GM21423 (cell line): ENCODE measurements around the gene NTRK2.

Source experiments
- ATAC-seq: cut with Tn5 transposase; IDR thresholded peaks from one replicate; pipeline ENCODE4 v1.9.1; 2021; ENCODE audit warnings: mild to moderate bottlenecking, moderate library complexity; ENCODE audit not compliant: unreplicated experiment

NTRK2 gene

DNA sequence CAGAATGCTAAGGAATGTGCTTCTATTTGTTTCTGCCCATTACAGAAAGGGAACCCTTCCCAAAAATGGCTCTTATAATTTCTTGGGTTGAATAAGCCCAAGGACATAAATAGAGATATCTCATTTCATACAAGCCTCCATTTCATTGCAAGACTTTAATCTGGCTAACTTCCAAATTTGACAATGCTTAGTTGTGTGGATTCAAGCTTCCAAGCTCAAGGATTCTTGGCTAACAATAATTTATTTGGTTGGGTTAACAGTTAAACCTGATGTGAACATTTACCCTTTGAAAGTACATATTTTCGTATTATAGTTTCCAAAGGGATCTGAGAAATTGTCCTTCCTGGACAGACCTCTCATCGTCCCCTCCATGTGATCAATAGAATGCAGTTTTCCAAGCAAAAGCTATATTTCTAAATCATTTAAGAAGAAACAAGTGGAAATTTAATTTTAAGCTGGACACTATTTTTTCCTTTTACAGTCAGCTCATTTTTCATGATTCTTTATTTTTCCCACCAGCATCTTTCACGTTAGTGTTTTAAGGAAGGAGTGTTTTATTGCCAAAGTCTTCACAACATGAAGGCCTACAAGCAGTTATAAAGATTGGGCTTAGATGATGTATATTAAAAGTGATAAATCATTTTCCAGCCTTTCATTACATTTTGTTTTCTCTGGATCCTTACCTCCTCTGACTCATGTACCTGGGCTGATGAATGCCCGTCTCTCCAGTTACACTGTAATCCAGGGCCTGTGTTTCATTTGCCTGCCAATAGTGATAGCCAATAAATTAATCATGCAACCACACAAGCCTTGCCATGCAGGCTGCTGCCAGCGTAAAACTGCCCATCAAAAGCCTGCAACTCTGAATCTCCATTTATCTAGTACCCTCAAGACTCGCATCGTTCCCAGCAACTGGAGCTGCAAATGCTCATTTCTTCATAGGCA is 176.7 kb downstream of the NTRK2 start:
- no peak for ATAC-seq

DNA sequence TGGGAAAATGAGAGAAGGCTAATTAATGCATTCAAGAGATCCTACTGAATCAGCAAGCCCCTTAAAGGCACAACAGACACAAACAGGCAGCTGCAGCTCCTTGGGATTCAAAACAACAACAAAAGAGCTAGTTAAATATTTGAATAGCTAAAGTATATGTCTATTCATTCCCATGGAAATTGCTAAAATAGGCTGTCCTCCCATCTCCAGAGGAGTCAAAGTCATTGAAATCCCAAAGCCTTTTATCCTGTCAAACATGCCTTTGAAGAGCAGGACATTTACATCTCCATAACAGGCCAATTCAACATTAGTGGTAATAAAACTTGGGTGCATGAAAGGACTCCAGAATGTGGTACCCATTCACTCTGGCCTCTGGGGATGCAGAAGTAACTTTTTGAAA is 177.4 kb downstream of the NTRK2 start:
- ATAC-seq, result no peak

DNA sequence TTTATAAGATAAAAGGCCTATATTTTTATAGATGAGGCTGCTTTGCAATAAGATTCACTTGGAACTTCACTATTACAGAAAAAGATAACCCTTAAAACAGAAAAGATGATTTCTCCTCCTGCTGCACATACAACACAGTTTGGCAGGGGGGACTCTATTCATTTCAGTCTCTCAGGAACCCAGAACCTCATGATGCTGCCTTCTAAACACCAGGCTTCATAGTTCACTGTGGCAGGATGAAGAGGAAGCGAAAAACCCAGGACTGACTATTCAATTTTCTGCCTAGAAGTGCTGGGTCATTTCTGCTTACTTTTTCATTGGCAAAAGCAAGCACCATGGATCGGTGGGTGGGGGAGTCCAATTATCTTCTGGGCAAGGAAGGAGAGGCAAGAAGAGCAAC is 179.5 kb downstream of the NTRK2 start:
- ATAC-seq, result no peak

DNA sequence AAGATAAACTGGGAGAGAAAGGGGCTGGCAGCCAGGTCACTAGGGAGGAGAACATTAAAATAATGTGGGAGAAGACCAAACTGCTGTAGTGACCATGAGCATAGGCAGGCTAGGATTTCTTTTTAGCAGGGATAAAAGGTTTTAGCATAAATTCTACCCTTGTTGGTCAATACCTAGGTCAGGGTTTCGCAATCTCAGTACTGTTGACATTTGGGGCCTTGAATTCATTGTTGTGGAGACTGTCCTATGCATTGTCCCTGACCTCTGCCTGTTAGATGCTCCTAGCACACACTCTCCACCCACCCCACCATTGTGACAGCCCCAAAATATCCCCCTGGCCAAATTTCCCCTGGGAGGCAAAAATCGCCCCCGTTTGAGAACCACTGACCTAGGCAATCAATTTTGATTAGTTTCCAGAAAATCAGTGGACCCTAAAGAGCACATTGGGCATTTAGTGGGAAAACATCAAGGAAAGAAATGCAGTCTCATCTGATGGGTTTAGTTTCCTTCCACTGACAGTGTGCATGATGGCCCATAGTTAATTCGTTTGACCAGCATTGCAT is 181.4 kb downstream of the NTRK2 start:
- no peak for ATAC-seq

DNA sequence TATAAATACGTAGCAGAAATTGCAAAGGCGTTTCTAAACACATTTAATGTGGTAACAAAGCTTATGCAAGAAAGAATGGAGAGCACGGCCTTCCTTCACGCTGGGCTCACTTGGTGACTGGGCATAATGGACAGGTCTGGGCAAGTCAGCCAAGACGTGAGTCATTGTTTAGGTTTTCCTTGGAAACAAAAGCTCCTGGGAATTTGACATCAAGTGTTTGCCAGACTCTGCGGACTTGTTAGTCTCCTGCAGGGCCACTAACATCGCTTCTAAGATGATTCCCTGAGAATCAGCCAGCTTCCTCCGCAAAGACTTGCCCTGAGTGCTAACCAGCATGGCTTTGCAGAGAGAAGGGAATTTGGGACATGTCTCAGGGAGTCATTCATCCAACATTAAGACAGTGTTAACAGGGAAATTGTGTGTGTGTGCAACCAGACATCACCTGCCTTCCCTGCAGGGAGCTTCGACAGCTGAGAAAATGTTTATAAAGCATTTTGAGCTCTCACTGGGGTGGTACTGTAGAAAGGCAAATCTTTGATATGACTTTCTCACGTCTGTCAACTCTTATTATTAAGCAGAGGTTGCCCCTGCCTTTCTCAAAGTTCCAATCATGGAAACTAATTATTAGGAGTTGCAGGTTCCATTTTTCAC is 182.5 kb downstream of the NTRK2 start:
- no peak for ATAC-seq

DNA sequence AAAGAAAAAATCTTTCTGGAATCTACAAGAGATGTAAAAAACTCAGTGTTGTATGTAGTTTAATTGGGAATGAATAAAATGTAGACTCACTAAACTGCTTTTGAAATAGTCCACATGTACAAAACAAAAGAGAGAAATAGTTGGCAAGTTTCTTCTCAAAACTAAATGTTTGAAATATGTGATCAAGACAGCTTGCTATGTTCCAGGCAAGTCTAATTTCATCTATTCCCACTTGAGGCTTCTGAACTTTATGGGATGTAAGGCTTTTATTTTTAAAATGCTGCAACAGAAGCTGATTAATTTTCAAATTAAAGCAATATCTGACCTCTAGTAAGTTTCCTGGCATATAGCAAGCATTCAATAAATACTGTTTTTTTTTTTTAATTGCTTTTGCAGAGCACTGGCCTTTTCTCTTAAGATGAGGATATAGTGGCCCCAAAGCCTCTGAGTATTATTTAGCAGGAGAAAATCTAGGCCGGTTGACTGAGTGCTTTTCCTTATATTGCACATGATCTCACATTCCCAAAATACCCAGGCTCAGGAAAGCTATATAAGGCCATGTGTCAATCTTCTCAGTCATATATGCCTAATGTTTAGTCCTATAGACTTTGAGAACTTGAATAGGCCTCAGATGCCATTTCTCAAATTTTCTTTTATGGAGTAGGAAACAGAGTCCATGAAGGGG is 183.2 kb downstream of the NTRK2 start:
- no peak for ATAC-seq

DNA sequence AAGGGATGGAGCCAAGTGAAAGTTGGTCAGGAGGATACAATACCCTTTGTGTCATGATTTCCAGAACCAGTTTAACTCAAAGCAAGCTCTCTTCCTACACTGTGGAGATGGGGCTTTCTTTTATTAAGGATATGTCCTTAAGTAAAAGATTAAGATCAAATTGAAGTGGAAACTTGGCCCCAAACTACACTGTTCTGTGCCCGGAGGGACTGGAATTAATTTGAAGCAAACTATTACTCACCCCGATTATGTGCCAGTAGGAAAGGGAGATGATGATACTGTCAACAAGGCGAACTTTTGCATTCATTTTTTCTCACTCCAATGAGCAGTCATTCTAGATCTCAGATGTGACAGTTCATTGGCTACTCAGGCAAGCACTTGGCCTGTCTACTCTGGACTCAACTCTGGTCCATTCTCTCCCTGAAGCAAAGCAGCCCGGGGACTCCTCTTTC is 186.7 kb downstream of the NTRK2 start:
- ATAC-seq, result no peak

DNA sequence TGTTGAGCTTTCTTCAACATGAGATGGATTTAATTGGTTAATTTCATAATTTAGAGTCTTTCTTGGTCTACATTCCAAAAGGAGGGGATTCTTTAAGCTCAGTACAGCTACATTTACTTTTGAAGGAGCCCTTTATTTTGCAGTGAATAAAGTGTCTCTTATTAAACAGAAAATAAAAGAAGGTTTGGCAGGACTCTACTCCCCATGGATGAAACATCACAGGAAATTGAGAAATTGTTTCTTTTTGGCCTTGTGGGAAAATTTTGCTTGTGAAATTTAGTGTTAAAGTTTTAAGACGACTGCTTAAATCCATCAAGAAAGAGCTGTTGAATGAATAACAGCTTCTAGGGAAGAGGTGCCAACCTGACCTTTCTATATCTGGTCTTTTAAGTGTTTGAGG is 187.7 kb downstream of the NTRK2 start:
- no peak for ATAC-seq

DNA sequence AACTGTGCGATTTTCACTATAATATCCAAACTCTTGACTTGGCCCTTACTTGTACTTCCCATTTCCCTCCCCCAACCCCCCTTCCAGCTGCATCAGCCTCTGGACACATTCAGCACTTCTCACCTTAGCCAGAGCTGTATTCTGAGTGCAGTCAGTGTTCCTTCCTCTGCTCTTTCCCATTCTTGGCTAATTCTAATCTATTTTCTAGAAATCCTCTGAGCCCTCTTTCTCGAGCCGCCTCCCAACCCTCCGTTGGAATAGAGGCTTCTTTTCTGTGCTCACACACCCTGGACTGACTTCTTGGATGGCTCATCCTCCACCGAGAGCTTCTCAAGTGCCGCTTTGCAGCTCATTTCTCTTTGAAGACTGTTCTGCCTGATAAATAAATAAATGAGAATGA is 188.8 kb downstream of the NTRK2 start:
- no peak for ATAC-seq

DNA sequence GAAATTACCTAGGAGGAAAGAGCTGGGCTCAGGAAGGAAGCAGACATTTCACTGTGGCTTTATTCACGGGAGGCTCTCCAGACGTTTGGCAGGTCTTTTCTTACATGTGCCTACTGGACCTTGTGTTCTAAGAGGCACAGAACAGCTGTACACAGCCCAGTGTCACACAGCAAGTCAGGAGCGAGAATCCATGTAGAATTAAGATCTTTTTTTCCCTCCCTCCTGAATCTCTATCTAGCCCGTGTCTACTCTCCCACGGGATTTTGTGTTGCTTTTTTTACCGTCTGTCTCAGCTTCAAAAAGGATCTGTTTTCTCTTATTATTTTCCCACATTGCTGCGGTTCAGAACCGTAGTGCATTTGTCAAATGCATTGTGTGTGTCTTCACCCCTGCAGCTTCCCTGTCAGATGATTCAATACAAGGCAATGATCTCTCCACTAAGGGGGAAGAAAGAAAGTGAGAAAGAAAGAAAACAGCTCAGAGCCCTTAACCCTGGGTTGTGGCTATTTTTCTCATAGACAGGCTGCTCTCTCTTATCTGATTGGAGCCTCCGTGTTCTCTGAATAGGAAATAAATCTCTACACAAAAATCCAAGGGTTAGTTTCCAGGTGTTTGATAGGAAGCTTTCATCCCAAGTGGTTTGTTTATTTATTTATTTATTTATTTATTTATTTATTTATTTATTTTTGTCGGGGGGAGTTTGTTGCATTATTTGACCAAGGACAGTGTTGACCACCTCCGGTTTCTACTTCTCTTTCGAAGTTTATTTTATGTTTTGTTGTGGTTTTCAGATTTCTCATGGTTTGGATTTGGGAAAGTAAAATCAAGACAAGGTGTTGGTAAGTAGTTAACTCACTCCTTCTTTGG is 191.0 kb downstream of the NTRK2 start:
- ATAC-seq, result no peak

DNA sequence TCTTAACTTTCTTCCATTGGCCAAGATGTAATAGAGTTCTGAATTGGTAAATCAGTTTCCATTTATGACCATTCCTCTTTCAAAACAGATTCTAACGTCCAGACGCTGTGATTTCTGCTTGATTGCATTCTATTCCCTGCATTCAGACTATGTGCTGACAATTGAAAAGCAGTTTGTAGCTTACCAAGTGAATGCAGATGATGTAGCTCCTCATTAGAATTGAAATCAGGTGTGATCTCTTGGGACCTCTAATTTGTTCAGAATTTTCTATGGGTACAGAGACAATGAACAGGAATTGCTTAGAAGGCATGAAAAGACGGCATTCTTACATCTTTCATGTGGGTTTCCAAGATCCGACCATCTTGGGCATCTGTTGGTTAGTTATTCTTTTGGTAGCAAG is 191.9 kb downstream of the NTRK2 start:
- no peak for ATAC-seq

DNA sequence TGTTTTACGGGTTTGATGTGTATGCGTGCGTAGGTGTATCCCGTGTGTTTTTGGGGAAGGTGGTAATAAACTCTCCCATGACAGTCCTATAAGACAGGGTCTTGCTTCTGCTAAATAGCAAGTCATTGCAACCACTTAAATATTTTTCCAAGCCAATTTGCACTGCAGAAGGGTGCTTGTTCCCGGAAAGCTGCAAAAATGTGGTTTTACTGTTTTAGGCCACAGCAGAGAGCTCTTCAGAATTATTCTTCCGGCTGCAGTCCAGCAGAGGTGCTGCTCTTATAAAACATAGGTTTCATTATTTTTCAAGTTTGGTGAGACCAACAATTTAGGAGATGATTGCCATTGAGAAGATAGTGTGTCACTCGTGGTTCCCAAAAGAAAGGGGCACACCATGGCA is 192.8 kb downstream of the NTRK2 start:
- ATAC-seq, result no peak

DNA sequence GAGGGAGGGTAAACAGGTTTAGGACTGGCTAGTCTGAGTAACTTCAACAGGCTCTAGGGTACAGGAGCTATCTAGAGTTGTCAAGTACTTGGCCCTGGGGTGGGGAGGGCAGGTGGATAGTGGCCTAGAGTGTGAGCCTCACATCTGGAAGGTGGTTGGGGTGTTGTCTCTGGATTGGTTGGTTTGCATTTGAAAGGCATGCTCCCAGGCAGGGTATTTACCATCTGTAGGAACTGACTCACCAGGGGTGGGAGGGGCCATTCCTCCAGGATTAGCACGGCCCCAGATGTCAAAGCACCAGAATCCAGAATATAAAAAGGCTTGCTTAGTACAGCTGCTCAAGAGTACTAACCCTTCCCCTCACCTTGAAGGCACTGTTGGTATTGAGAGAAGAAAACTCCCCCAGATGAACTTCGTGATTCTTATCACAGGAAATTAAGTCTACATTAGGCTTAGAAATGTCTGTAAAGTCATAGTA is 193.3 kb downstream of the NTRK2 start:
- no peak for ATAC-seq

DNA sequence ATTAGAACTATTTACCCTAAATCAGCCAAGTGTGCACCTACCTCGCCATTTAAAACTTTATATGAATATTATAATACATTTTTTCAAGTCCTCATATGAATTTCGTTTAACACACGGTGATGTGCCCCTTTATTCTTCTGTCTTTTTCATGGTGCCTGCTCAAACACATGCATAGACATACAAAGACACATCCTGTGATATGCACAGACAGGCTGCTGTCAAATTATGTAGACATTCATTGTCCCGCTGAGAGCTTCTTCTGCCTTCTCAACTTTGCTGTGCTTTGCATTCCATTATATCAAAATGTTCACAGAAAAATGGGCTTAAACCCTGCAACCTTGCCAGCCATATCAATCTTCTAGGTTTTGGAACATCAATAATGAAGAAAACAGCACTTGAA is 193.8 kb downstream of the NTRK2 start:
- no peak for ATAC-seq

DNA sequence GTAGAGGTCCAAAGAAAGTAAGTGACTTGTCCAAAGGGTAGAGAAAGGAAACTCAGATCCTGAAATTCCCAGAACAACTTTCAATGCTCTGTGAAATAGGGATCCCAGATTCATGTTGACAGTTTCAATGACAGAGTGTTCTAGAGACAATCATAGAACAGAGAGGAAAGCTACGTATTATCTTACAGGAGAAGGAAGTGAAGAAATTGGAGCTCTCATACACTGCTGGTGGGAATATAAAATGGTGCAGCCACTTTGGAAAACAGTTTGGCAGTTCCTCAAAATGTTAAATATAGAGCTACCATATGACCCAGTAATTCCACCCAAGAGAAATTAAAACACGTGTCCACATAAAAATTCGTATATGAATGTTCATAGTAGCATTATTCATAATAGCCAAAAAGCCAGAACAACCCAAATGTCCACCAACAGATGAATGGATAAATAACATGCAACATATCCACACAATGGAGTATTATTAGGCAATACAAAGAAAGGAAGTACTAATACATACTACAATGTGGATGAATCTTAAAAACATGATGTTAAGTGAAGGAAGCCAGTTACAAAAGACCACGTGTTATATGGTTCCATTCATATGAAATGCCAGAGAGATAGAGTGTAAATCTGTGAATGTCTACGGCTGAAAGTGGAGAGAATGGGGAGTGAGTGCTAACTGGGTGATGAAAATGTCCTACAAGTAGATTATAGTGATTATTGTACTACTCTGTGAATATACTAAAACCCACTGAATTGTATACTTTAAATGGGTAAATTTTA is 197.1 kb downstream of the NTRK2 start:
- no peak for ATAC-seq

DNA sequence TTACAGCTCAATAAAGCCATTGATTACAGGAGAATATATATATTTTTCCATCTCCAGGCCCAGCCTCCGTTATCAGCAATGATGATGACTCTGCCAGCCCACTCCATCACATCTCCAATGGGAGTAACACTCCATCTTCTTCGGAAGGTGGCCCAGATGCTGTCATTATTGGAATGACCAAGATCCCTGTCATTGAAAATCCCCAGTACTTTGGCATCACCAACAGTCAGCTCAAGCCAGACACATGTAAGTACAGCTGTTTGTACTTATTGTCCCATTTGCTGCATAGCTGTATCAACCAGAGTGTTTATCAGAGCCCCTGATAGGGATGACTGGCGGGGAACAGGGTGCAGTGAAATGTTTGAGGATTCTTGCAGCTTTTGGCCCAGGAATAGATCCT is 197.7 kb downstream of the NTRK2 start:
- ATAC-seq, result no peak

DNA sequence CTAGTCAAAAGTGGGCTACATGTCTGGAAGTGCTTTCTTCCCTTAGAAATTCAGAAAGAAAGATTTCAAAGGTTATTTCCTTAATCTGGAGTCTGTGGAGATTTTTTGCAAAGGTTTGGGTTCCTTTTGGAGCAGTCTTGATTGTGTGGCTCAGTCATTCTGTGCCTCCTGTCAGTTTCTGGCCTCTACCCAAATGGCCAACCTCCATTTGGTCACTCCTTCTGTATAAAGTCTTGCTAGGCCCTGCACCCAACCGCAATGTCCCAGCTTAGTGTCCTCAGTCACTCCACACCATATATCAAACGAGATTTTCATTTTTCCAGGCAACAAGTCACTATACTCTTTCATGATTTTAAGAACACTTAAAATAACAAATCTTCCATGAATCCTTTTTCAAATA is 199.6 kb downstream of the NTRK2 start:
- no peak for ATAC-seq

DNA sequence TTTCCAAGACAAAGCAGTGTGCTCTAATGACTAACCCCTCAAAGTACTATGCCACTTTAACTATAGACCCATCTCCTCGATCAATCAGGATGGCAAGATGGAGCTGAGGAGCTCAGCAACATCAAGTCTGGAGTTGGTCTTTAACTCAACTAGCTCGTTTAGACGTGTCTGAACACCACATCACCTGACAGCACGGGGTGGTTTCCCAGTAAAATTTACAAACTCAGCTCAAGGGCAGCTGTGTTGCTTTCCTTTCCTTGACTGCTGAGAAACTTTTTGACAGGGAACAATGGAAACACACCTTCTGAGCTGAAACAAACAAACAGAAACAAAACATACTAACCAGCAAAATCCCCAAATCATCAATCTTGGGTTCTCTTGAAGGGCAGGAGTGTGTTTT is 202.5 kb downstream of the NTRK2 start:
- ATAC-seq, result no peak

DNA sequence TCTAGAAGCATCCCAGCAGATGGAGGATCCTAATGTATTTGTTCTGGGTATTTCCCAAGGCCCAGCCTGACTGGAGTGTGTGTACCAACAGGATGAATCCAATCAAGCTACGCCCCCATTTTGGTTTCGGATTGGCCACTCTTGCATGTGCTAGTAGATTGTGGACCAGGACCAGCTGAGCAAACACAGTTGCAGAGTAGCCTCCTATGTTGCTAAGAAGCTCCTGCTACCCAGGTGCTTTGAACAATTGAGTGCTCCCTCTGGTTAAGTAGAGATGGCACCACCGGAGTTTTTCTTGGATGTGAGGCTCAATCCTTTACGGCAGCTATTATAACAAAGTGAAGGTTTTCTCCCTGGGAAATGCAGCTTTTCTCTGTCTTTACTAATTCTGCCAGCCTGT is 204.5 kb downstream of the NTRK2 start:
- no peak for ATAC-seq

DNA sequence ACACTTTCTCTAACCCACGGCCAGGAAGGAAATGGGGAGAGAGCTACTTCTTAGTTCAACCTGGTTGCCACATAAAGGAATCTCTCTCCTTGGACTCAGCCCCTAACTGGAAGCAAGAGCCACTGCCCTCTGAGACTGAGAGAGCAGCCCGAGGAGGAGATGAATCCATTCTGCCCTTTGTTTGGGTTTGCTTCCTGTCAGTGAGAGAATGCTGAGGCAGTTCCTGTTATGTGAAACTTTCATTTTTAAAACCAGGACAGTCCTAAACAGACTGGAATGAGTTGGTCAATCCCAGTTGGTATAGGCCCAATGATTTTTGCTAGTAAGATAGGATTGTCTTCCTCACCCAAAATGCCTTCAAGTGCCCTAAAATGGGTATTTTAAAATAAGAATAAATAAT is 205.1 kb downstream of the NTRK2 start:
- no peak for ATAC-seq
